GM21717 (cell line): ENCODE measurements around the gene SLC25A1.
"Not testable (repeated sequence)": the region's sequence is repeated elsewhere in the genome, so short reads cannot be mapped to it uniquely, and the experiment has no call there.

Source experiments
- ATAC-seq: cut with Tn5 transposase; IDR thresholded peaks from one replicate; pipeline ENCODE4 v1.9.1; 2021; ENCODE audit warnings: mild to moderate bottlenecking, moderate library complexity; ENCODE audit not compliant: unreplicated experiment

Gene SLC25A1

DNA sequence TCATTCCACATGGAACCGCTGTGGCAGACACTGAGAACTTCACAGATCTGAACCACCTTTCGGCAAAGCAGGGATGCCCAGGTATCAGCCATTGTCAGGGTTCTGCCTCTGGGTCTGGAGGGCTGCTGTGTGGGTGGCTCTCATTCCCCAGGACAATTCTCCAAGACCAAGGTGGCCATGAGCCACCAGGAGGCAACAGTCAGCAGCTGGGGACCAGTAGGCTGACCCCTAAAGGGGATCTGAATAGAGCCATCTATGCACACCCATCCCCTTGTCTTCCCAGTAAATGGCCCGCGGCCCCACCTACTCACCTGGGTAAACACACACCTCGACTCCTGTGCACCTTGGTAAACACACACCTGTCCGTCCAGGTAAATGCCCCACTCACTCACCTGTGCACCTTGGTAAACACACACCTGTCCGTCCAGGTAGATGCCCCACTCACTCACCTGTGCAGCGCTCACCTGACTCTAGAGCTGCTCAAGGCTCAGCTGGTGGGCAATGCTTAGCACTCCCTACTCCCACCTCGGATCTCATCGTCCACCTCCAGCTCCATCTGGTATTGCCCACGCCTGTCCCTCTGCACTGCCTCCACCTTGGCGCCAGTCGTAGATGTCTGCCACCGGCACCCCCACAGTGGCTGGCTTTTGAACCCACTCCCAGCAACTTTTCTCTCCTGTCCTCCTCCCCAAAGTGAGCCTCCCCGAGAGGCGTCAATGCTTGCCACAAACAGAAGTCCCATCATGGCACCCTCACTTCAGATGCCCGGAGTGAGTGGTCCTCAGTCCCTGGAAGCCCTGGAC is 10.2 kb downstream of the SLC25A1 start:
- ATAC-seq = no peak

DNA sequence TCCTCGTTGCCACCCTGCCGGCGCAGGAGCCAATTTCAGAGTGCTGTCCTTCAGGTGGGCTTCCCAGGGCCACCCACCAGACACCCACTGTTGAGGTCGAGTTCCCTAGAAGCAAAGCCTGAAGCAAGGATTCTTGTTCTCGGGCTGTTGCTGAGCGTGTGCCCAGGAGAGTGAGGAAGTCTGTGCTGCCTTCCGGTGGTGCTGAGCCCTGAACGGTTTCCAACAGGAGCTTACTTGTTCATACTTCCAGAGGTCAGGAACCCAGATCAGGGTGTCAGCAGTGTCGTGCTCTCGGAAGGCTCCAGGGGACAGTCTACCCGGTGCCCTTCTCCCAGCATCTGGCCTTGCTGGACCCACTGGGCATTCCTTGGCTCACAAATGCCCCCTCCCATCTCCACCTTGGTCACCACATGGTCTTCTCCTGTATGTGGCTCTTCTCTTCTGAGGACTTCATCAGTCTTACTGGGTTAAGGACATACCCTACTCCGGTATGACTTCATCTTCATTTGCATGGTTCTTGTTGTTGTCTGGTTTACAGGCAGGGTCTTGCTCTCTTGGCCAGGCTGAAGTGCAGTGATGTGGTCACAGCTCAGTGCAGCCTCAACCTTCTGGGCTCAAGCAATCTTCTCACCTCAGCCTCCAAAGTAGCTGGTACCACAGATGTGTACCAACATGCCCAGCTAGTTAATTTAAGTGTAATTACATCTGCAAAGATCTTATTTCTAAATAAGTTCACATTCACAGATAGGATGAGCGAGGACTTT is 11.2 kb downstream of the SLC25A1 start:
- ATAC-seq = no peak

DNA sequence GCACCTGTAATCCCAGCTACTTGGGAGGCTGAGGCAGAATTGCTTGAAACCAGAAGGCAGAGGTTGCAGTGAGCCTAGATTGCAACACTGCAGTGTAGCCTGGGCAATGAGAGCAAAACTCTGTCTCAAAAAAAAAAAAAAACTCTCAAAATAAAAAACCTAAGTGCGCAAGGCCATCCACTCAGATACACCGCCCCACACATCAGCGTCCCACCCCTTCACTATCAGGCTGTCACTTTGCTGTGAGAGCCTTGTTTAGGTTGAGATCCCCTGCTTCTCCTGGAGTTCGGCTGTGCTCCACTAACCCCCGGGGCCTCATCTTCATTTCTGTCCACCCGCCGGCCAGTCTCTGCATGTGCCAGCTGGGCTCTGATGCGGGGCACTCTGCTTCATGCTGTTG is 12.1 kb downstream of the SLC25A1 start:
- no peak for ATAC-seq

DNA sequence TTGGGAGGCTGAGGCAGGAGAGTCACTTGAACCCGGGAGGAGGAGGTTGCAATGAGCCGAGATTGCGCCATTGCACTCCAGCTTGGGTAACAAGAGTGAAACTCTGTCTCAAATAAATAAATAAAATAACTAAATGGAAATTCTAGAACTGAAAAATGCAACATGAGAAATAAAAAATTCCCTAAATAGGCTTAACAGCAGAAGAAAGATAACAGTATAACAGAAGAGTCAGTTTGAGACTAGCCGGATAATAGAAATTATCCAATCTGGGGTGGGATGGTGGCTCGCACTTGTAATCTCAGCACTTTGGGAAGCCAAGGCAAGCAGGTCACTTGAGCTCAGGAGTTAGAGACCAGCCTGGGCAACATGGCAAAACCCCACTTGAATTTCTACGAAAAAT is 14.1 kb downstream of the SLC25A1 start:
- ATAC-seq = no peak

DNA sequence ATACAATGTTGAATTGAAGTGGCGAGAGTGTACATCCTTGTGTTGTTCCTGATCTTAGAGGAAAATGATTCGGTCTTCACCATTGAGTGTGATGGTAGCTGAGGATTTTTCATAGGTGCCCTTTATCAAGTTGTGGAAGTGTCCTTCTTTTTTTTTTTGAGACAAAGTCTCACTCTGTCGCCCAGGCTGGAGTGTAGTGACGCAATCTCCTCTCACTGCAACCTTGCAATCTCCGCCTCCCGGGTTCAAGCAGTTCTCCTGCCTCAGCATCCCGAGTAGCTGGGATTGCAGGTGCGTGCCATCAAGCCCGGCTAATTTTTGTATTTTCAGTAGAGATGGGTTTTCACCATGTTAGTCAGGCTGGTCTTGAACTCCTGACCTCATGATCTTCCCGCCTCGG is 19.9 kb downstream of the SLC25A1 start:
- ATAC-seq = not testable (repeated sequence)

DNA sequence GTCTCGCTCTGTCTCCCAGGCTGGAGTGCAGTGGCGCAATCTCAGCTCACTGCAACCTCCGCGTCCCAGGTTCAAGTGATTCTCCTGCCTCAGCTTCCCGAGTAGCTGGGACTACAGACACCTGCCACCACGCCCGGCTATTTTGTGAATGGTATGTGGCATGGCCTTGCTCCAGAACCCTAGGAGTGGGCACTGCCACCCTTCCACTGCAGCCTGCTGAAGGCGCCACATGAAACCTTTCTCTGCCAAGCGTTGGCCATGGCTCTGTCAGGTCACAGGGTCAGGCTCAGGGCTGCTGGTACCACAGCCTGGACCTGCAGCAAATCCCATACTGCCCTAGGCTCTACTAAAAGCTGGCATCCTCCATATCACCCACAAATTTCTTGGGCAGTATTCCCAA is 22.4 kb downstream of the SLC25A1 start:
- not testable (repeated sequence) for ATAC-seq

DNA sequence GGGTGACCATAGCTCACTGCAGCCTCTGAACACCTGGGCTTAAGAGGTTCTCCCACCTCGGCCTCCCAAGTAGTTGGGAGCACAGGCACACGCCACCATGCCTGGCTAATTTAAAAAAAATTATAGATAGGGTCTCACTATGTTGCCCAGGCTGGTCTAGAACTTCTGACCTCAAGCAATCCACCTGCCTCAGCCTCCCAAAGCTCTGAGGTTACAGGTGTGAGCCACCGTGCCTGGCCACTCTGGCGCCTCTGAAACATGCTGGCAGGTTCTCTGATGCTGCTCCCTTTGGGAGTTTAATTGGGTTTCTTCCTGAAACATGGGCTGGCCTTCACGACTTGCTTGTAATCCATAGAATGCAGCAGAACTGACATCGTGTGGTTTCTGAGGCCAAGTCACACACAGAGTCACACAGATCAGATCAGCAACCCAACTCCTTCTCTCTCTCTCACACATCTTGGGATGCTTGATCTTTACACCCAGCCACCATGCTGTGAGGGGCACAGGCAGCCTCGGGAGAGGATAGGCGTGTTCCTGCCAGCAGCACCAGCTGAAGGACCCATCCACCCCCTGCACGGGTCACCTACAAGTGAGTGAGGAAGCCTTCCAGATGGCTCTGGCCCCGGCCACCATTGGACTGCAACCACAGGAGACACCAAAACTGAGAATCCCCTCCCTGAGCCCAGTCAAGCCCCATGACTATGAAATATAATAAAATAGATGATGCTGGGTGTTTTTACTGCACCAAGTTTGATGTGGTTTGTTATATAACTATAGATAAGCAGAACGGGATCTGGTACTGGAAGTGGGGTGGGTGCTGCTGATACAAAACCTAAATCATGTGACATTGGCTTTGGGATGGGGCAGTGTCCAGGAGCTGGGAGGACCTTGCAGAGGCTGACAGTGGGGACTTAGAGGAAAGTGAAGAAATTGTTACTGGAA is 25.3 kb downstream of the SLC25A1 start:
- no peak for ATAC-seq

DNA sequence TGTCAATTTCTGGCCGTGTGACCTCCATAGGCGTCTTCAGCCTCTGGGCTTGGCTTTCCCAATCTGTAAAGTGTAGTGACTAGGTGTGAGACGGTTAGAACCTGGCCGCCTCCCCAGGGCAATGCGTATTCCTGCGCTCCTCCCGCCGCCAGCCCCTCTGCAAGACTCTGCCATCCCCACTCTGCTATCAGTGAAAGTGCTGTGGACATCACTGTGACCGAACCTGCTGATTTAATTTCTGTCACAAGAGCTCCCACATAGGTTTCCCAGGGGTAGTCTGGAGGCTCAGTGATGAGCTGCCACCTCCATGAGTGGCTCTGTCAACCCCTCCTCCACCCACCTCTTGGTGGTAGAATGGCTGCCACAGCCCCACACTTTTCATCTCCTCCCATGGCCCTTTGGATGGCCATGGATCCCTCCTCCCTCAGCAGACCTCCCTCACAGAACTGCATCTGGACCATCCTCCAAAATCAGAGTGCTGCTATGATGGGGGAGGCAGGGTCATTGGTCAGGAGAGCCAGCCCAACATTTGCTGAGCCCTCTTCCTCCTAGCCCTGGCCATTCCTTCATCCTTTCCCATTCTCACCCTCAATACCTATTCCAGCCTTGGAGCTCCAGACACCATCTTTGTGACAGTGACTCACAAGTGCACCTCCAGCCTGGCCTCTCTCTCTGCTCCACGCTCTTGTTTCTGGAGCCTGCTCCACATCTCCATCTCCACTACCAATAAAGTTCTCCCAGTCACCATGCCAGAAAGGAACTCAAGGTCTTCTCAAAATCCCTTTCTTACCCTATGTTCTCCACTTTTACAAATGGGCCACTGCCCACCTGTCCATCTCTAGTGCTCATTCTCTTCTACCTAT is 27.0 kb downstream of the SLC25A1 start:
- ATAC-seq = no peak

DNA sequence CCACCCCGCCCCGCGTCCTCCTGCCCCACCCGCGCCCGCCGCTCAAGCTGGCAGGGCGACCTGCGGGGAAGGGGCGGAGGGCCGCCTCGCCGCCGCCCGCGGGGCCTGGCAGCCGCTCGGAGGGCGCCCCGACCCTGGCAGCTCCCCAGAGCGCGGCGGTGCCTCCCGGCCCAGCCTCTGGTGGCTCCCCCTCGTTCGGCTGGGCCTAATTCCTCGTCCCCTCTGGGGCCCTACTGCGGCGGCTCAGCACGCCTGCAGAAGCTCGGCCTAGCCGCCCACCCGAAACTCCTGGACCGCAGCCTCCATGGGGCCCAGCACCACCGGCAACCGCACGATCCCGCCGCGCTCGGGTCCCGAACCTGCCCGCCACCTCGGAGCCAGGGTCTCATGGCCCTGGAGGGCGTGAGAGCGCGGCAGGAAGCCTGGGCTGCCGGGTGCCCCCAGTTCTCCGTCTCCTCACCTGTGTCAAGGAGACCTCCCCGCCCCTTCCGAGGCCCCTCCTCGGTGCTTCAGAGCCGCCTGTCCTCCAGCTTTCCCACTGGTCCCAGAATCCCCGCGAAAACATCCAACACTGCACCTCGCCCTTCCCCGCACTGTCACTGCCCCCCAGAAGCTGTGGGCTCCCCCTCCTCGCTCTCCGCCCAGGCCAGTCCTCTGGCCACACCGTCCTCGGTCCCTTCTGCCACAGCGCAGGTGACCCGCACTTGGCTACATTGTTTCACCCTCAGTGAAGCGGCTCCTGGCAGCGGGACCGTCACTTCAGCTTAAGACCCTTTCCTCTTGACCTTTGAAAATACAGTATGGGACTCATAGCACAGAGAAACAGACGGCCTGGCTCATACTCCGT is 27.8 kb downstream of the SLC25A1 start:
- no peak for ATAC-seq

DNA sequence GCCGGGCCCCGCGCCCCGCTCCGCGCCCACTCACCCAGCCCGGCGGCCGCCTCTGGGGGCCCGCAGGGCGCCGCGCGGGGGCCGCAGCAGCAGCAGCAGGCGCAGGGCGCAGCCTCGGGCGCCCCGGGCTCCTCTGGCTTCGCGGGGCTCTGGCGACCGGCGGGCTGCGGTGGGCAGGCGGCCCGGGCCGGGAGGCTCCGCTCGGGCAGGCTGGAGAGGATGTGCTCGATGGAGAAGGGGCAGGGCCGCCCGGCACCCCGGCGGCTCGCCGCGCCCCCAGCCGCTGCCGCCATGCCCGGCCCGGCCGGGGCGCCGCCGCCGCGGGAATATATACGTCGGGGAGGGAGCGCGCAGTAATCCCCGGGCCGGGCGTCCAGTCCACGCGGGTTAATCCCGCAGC is 28.5 kb downstream of the SLC25A1 start, which contains the start of gene GSC2:
Gene GSC2 (minus strand): TSS at position 302 of the 400 bp plus-strand sequence. CDS start 9 bp downstream, at position 293.
- ATAC-seq = no peak

DNA sequence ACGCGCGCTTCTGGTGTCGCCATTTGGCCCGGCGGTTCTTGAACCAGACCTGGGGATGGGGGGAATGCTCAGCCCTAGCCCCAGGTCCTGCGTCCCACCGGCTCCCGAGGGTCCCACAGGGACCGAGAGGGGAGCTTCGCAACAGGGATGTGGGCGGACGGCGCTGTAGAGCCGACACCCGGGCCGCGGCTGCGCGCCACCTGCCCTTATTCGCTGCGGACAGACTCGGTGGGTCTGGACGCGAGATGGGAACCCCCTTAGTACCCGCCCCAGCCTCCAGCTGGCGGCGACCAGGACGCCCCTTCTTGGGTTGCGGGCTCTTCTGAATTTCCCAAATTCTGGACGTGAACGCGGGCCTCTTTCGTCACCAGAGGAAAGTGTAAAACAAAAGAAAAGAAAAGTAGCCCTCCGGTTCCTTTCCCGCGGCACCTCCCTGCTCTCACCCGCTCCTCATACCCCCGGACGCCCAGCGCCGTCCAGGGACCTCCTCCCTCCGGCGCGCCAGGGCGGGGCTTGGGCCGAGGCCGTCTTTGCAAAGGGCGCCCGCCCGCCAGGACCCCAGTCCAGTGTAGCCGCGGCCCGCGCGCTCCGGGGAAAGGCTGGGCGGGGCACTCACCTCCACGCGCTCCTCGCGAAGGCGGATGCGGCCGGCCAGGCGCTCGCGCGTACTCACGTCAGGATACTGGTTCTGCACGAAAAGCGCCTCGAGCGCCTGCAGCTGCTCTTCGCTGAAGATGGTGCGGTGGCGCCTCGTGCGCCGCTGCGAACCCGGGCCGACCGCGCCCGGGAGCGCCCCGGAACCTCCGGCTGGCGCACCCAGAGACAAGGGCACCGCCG is 29.3 kb downstream of the SLC25A1 start:
- ATAC-seq = no peak

DNA sequence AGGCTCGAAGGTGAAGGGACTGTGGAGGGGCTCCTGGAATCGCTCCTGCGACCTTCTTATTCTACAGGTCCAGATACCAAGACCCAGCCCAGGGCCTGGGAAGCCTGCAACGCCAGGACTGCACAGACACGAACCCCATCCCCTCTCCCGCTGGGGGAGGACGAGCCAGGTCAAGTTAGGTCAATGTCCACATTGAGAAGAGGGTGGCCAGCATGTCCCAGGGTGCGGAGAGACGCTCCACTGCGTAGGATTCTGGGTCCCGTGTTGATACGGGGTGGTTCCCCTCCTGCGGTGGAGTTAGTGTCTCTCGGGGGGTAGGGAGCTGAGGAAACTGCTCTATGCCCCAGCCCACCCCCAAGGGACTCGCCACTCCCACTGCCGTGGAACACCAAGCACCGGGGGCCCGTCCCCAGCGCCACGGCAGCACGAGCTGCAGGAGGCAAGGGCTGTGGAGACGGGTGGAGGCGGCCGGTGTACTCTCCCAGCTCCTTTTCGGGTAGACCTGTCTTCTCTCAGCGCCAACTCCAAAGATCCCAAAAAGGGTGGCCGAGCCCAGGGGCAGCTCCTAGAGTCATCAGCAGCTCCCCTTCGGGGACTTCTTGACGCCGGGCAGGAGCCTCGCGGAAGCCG is 30.0 kb downstream of the SLC25A1 start:
- ATAC-seq = no peak

DNA sequence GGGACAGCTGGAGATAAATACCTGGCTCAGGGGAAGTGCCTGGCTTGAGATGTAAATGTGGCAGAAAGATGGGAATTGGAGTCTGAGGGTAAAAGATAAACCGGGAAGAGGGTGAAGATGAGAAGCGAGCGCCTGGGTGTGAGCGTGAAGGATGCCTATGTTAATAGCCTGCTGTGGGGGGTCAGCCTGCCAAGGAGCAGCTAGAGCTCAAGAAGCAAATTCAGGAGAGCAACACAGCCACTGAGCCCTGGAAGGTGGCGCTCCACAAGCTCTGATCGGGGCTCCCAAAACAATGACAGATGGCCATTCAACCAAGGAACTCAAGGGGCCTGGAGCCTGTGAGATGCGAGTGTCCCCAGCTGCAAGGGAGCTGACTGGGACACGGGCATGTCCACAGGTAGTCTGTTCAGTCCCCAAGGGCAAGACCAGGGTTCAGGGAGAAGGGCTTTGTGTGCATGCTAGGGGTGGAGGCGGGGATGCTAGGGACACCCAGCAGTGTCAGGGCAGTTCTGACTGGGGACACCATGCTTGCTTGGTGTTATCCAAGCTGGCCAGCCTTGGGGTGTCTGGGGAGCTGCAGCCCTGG is 31.2 kb downstream of the SLC25A1 start:
- ATAC-seq = no peak

DNA sequence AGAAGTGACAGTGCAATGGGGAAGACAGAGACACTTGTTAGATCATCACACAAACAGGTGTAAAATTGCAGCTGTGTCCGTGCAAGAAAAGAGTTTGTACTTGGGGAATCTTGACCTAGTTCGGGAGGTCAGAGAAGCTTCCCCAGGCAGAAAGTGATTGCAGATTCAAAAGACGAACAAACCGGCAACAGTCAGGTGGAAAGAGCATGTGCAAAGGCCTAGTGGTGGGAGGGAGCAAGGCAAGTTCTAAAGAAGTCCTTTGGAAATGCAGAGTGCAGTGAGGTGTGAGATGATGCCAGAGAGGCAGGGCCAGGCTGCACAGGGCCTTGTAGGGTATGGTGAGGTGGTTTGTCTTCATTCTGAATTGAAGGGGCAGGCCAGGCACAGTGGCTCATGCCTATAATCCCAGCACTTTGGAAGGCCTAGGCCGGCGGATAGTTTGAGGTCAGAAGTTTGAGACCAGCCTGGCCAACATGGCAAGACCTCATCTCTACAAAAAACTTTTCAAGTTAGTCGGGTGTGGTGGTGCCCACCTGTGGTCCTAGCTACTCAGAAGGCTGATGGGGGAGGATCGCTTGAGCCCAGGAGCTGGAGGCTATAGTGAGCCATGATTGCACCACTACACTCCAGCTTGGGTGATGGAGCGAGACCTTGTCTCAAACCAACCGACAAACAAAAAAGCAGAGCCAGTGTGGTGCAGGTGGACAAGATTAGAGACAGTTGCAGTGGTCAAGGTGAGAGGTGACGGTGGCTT is 32.1 kb downstream of the SLC25A1 start:
- no peak for ATAC-seq

DNA sequence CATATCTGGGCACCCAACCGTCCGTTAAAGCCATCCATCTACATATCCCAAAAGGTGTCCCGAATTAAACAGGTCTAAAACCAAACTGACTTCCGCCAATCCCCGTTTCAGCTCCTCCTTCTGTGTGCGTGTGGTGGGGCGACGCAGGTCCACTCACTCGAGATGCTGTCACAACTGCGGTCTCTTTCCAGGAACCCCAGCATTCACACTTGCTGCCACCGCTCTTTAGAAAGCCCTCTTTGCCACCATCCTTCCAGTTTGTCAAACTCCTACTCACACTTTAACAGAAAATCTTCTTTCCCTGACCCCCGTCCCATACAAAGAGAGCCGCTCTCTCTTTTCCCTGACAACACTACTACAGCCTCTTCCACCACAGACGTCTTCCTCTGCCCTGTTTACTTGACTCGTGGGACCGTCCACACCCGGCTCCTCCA is 34.6 kb downstream of the SLC25A1 start:
- peak; percentile 17 for ATAC-seq

DNA sequence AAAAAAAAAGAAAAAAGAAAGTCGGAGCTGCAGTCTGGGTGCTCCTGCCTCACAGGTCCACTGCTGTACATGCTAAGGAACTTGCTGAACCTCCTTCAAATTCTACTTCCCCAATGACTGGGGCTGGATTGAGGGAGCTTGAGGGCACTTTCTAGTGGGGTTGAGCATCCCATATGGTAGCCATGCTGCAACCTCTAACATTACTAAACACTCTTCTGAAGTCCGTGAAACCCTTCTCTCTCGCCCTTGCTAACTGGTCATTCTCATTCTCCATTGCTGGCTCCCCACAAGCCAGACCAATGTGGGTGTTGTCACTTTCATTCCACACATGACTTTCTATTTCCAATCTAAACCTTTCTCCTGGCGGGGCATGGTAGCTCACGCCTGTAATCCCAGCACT is 35.3 kb downstream of the SLC25A1 start:
- ATAC-seq = no peak

DNA sequence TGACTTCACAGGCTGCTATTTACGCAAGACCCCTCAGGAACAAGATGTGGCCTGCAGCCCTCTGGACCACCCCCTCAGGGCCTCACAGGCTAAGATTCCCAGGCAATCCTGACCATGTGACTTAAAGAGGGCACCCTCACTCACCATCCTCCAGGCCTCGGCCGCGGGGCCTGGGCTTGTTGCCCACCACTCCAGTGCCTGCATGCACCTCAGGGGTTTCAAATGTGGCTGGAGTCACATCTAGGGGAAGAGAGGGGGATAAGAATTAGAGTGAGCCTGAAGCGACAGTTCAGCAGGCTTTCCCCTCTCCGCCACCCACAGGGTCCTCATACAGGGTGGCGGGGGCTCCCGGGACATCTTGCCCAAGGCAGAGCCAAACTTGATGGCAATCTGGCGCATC is 36.1 kb downstream of the SLC25A1 start:
- ATAC-seq = no peak
